ENCODE results near the gene SPDYA.

Gene SPDYA

GRCh38 chr2:28855193-28855592, 44.6 kb downstream of the SPDYA start:
- no peak for DNase-seq (ENCODE audit: extremely low read depth, insufficient read length)
- peaks cover 2% of the 10 kb centered on the region; the same call in 1 of the 2 replicates for H3K36me3 ChIP-seq (ENCODE audit: control insufficient read depth, insufficient read depth, low read length)
- TF ChIP-seq CTCF (IDR thresholded peaks at IDR 0.05; ENCODE audit: insufficient read depth, low read length, poor library complexity, severe bottlenecking), result no peak
- no peak overlapping the region for H3K4me3 ChIP-seq (replicated peaks; ENCODE audit: low read depth, low read length)
- H3K27me3 ChIP-seq (replicated peaks; ENCODE audit: control insufficient read depth, insufficient read depth, low read length), result no peaks in the 10 kb centered on the region

GRCh38 chr2:28855977-28856376, 45.3 kb downstream of the SPDYA start:
- peaks cover 2% of the 10 kb centered on the region; the same call in 1 of the 2 replicates for H3K36me3 ChIP-seq (ENCODE audit: control insufficient read depth, insufficient read depth, low read length)
- DNase-seq (ENCODE audit: extremely low read depth, insufficient read length), result no peak
- H3K27me3 ChIP-seq (replicated peaks; ENCODE audit: control insufficient read depth, insufficient read depth, low read length), result no peaks in the 10 kb centered on the region
- no peak for TF ChIP-seq CTCF (IDR thresholded peaks at IDR 0.05; ENCODE audit: insufficient read depth, low read length, poor library complexity, severe bottlenecking)
- no peak overlapping the region for H3K4me3 ChIP-seq (replicated peaks; ENCODE audit: low read depth, low read length)

GRCh38 chr2:28868611-28869010, 58.0 kb downstream of the SPDYA start:
- TF ChIP-seq CTCF (IDR thresholded peaks at IDR 0.05; ENCODE audit: insufficient read depth, low read length, poor library complexity, severe bottlenecking), result no peak
- no peaks in the 10 kb centered on the region; the same call in 1 of the 2 replicates for H3K36me3 ChIP-seq (ENCODE audit: control insufficient read depth, insufficient read depth, low read length)
- no peaks in the 10 kb centered on the region for H3K27me3 ChIP-seq (replicated peaks; ENCODE audit: control insufficient read depth, insufficient read depth, low read length)
- H3K4me3 ChIP-seq (replicated peaks; ENCODE audit: low read depth, low read length), result peak overlapping the region; percentile 98
- no peak for DNase-seq (ENCODE audit: extremely low read depth, insufficient read length)

GRCh38 chr2:28869494-28870145, 59.0 kb downstream of the SPDYA start:
- peak overlapping the region; percentile 98 for H3K4me3 ChIP-seq (replicated peaks; ENCODE audit: low read depth, low read length)
- no peak for TF ChIP-seq CTCF (IDR thresholded peaks at IDR 0.05; ENCODE audit: insufficient read depth, low read length, poor library complexity, severe bottlenecking)
- no peaks in the 10 kb centered on the region for H3K36me3 ChIP-seq (ENCODE audit: control insufficient read depth, insufficient read depth, low read length)
- DNase-seq (ENCODE audit: extremely low read depth, insufficient read length), result no peak
- H3K27me3 ChIP-seq (replicated peaks; ENCODE audit: control insufficient read depth, insufficient read depth, low read length), result no peaks in the 10 kb centered on the region

- no peak for TF ChIP-seq CTCF (IDR thresholded peaks at IDR 0.05; ENCODE audit: insufficient read depth, low read length, poor library complexity, severe bottlenecking)
- no peaks in the 10 kb centered on the region for H3K36me3 ChIP-seq (ENCODE audit: control insufficient read depth, insufficient read depth, low read length)
- peak; percentile 99 for DNase-seq (ENCODE audit: extremely low read depth, insufficient read length)
- H3K4me3 ChIP-seq (replicated peaks; ENCODE audit: low read depth, low read length), result peak within 1 kb of the TSS; percentile 98
- no peaks in the 10 kb centered on the region for H3K27me3 ChIP-seq (replicated peaks; ENCODE audit: control insufficient read depth, insufficient read depth, low read length)
These were observed 59.7 kb downstream of the SPDYA start, which contains the start of gene TRMT61B for GRCh38 chr2:28870146-28870891. Gene TRMT61B (minus strand): TSS chr2:28870309. CDS start chr2:28870277, 32 bp downstream.
